GOT3 (cell line): ENCODE results near the gene TMEM179.

Experiments used
- DNase-seq: peaks from one replicate; lab custom pipeline; 2025; ENCODE audit warnings: mixed read lengths; lab: John Stamatoyannopoulos, UW

The TMEM179 gene

DNA sequence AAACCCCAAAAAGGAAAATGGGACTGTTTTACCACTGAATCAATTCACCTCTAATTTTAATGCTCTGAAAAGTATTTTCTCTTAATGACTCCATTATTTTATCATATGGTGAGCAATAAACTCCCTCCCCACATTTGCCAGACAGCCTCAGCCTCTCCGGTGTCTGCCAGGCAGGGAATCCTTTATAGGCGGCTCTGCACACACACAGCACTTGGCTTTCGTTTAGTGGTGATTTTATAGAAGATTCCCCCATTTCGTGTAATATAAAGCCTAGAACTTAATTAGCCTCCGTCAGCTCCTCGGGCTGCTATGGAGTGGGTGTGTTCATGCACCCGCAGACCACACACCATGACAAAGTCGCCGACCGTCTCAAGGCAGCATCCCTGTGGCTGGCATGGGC is 35.1 kb downstream of the TMEM179 start:
- DNase-seq, result no peak

DNA sequence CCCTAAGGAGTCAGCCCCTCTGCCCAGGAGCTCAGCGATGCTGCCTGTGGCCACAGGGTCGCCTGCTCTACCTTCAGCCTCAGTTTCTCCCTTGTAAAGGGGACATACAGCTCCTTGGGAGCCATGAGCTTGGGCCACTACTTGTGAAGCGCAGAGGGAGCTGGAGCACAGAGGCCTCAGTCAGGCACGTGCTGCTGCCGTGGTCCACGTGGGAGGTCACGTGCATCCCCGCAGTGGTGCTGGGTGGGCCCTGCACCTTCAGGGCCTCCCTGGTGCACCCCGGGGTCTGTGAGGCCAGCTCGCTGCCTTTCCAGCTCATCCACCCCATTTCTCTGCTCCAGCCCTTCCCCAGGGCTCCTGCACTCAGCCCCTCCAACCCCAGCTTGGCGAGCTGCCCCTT is 36.0 kb downstream of the TMEM179 start:
- DNase-seq, result no peak

DNA sequence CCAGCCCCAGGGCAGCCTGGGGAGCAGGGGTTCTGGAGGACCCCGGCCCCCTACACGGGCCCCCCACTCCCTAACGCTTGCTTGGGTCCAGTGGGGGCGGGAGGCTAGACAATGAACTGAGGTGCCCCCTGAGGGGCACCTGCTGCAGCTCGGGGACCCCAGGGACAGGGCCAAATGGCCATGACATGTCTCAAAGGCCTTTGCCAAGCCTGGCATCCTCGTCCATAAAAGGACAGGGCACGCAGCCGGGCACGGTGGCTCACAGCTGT is 36.7 kb downstream of the TMEM179 start:
- no peak for DNase-seq

DNA sequence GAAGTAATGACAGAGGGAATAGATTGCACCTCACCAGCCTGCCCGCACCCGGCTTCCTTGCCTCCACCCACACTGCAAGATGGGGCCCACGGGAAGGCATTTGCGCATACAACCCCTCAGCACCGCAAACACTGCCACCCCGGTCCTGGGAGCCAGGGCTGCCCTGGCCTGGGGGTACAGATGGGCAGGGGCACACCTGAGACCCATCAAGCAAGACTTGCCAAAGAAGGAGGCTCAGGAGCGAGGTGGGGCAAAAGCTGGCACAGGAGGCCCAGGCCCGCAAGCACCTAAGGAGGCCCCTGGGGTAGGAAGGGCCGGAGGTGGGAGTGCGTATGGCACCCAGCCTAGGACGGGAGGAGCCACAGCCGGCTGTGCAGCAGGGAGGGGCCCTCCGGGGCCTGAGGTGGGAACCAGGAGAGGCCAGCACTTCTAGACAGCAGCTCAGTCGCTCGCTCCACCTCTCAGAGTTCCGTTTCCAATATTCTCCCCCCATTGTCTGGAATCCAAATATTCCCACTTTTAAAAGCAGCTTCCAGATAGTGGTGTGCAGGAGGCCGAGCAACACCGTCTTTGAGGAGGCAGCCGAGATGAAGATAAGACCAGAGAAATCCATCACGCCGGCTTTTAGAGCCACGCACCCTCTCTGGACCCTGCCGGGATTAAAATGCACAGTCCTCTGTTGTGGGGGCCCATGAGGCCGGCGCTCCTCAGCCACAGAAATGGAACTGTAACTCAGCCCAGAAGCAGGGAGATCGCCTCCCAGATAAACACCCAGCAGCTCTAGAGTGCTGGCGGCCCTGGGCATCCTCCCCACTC is 37.2 kb downstream of the TMEM179 start:
- no peak for DNase-seq

DNA sequence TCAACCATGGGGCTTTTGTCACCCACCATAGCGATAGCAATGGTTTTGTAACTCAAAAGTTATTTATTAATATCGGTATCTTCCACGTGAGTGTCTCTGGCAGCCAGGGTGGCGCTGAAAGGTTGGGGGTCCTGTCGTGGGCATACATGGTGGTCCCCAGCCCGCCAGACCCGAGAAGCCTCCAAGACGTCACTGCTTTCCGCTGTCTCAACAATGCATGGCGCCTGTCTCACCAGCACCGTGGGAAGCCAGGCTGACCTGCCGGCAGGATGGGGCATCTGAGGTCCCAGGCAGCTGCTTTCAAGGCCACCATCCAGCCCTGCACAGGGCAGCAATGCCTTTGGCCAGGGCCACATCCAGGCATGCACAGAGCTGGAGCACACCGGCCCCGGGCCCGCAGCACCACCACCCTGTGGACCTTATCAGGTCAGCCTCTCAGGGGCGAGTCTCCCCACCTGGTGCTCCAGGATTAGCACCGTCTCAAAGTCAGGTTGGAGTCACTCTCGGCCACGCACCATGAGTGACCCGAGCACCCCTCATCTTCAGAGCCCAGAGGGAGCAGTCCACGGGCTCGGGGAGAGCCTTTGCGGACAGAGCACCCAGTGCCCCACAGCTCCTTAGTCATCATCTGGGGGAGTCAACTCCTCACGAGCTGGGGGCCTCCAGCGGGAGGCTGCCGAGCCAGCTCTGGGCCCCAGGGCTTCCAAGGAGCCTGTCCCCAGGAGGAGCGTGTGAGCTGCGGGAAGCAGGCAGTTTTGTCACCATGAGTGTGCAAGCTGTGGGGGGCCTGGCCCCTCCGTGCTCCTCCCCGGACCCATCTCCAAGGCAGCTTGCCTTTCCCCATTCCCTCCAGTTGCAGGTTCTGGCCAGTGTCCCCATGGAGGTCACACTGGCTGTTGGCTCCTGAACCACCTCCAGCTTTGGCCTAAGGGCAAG is 39.6 kb downstream of the TMEM179 start:
- DNase-seq, result no peak

DNA sequence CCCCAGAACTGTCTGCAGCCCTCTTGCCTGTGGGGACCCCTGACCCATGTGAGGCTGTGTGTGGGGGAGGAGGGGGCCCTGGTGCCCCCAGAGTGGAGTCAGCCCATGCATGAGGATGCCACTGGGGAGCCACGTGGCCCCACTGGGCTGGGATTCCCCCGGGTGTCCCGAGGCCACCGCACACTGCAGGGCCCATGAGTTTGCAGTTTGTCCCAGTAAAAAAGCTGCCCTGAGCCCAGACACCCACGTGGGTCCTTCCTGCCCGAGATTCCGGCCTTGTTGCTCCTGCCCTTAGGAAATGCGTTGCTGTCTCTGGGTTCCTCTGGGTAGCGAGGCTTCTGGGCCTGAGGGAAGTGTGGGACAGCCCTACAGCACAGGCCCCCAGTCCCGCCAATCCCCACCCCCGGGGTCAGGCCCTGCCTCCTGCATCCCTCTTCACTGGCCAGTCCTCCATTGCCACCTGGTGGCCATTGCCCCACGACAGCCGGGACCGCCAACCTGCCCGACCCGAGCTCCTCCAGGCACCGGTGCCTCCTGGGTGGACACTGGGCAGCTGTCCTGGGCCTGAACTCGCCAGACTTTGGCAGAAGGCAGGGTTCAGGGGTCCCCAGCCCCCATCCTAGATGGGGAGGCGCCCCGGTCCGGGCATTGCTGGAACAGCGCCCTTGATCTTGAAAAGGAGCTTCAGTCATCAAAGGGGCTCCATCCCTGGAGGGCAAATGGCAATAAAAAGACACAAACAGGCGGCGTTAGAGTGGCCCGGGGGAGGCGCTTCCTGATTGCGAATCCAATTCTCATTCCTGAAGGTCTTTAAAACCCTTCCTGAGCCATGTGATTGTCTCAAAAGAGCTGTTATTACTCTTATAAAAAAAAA is 40.6 kb downstream of the TMEM179 start:
- no peak for DNase-seq

DNA sequence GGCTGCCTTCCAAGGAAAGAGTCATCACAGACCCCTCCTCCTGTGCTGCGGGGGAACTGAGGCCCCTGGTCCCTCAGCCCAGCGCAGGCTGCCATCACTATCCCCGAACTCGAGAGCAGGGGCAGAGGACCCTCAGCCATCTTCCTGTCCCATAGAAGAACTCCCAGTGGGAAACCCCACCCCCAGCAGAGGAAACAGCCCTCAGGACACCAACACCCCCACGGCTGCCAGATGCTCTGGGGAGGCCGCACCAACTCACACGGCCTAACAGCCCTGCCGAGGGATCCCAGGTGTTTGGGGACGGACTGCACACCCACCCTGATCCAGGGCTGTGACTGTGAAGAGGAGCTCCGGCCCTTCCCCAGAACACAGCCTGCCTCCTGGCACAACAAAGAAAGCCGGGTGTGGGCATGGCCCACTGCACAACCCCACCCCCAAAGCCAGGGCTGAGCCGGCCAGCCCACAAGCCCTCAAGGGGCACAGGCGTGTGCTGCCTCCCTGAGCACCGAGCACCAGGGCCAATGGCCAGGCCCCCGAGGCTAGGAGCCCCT is 41.3 kb downstream of the TMEM179 start:
- no peak for DNase-seq

DNA sequence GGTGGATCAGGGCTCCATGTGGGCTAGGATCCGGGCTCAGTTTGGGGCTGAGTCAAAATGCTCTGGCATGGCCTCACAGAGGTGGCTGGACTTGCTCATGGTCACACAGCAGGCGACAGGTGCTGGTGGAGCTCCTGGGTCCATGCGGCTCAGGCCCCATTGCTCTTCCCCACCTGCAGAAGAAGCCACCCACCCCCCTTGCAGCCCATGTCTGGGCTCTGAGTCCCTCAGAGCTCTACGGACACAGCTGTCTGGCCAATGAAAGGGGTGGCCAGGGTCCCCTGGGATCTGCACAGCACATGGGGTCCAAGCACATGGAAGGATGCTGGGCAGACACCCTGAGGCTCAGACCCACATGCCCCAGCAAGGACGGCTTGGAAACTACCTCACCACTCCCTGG is 42.0 kb downstream of the TMEM179 start:
- DNase-seq, result no peak

DNA sequence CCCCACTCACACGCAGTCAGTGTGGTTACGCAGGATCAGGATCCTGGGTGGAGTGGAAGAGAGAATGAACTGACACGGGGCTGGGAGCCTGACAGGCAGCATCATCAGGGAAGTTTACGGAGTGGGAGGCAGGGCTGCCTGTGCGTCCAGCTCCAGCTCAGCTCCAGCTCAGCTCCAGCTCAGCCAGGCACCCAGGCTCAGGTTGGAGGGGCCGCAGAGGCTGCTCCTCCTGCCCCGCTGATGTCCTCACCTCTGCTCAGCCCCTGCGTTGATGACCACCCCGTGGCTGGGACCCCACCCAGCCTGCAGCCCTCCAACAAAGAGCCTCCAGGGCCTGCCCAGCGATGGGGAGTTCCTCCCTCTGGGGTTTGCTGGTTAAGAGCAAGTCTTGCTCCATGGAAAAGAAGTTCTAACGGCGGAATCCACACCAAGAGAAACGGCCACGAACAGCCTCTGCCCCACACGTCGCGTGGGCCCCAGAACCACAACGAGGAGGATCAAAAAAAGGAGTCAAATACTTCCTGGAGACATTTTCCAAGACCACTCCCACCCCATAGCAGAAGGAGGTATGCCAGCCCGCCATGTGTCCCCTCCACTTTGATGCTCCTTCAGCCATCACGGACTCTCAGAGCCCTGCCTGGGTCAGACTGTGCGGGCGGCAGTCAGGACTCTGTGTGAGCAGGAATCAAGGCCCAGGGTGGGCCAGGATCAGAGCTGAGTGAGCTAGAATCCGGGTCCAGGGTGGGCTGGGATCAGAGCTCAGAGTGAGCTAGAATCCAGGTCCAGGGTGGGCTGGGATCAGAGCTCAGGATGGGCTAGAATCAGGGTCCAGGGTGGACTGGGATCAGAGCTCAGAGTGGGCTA is 42.7 kb downstream of the TMEM179 start:
- DNase-seq, result no peak

DNA sequence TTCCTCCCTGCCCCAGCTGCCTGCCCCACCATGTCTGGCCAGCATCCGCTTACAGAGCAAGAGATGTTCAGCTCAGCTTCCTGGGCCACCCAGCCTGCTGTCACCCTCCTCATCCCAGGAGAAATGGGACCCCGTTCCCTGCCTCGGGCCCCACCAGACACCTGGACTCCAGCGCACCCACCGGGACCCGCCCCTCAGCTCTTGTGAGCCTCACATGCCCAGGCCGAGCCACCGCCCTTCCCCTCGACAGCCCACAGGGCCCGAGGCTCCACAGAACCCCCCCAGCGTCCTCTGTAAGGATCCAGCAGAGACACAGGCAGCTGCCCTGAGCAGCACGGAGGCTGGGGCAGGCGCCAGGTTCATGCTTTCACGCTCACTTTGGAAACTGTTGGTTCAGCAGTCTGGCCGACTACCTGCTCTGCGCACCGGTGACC is 43.4 kb downstream of the TMEM179 start:
- no peak for DNase-seq

DNA sequence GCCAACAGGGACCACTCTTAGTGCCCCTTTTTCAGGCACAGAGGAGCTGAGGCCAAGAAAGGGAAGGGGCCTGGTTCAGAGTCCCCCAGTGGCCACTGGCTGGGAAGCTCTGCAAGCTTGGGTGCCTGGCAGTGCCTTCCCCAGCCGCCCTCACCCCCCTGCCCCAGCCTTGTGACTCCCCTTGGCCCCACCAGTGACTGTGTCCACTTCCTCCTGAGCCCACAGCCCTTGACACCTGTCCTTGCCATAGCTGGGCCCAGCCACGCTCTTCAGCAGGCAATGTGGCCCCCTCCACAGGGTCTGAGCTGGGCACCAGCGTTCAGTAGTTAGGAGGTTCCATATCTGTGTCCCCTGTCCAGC is 44.0 kb downstream of the TMEM179 start:
- DNase-seq, result no peak

DNA sequence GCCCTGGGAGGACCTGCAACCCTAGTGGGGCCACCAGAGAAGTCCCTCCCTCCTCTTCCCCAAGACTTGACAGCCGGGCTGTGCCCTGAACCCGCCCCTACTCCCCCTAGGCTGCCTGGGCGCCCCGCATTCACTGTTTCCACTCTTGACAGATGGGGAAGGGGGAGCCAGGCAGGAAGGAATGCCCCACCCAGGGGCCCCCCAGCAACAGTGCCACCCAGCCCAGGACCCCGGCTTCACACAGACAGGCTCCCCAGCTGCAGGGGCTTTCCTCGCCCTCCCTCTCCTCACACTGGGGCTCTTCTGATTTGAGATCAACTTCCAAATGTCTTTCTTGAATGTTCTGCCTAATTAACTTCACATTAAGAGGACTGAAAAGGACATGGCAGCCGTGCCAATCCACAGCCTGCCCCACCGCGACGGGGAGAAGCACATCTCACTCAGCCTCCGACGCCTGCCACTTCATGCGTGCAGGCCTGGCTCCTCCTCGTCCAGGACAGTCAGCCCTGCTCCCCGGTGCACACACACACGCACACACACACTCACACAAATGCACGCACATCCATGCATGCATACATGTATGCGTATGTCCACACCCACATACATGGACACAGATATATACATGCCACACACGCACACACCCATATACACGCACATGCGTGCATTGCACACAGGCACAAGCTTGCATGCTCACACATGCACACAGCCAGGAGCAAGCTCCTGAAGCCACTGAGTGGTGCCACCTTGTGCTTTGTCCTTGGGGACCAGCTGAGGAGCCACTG is 44.6 kb downstream of the TMEM179 start:
- DNase-seq, result no peak

DNA sequence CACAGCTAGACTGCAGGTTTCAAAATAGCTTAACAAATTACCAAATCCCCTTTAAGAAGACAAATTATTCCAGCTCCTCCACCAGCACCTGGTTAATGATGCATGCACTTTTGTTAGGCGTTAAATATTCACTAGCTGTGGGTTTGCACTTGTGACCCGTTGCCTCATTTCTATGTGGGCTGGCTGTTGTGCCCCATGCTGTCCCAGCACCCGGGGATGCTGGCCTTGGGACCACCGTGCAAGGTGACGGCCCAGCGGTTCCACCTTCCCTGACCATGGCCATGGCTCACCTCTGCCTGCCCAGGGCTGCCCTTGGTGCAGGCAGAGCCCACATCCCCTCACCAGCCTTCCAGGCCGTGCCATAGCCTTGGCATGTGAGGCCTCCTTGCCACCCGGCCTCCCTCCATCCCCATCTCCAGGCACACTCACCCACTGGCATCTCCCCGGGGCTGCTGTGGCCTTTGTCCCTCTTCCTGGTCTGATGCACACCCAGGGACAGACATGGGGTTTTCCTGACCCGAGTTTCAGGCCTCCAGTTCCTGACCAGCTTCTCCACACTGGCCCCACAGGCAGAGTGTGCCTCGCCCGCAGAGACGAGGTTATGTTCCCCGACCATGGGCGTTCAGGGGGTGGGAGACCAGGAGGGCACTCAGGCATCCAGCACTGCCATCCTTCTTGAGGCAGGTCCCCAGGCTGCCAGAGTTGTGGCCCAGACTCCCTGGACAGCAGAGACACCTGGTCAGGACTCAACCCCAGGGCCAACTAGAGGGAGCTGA is 45.4 kb downstream of the TMEM179 start:
- no peak for DNase-seq

DNA sequence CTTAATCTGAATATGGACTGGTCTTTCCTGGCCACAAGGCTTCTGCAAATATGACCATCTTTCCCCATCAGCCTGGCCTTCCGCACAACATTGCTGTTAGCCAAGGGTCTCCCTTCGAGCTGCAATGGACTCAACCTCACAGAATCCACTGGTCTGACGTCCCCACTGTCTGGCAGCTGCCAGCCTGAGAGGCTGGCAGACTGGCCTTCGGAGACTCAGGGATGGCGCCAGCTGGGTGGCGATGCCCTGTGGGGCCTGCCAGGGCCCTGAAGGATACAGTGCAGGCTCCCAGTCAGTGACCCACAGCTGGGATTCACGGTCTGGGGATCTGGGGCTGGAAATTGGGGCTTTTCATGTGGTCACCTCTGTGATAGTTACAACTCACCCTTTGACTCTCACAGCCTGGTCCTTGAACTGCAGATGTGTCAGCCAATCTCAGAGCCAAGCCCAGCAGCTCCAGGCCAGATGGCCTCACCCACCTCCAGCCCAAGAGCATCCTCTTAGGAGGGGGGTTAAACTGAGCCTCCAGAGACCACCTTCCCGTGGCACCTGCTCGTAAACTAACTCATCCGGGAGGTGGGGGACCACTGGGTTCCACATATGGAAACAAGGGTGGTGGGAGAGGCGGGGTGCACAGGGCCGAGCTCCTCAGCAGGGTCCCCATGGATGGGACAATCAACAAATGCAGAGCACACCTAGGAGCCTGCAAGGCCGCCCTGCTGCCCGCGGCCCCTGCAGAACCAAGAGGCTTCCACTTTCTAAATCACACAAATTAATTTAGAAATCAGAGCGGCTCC is 46.1 kb downstream of the TMEM179 start:
- no peak for DNase-seq

DNA sequence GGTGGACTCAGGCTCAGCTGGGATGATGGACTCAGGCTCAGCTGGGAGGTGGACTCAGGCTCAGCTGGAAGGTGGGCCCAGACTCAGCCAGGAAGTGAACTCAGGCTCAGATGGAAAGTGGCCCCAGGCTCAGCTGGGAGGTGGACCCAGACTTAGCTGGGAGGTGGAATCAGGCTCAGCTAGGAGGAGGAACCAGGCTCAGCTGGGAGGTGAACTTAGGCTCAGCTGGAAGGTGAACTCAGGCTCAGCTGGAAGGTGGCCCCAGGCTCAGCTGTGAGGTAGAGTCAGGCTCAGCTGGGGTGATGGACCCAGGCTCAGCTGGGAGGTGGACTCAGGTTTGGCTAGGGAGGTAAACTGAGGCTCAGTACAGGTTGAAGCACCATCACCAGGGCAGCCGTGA is 46.8 kb downstream of the TMEM179 start:
- DNase-seq, result no peak

DNA sequence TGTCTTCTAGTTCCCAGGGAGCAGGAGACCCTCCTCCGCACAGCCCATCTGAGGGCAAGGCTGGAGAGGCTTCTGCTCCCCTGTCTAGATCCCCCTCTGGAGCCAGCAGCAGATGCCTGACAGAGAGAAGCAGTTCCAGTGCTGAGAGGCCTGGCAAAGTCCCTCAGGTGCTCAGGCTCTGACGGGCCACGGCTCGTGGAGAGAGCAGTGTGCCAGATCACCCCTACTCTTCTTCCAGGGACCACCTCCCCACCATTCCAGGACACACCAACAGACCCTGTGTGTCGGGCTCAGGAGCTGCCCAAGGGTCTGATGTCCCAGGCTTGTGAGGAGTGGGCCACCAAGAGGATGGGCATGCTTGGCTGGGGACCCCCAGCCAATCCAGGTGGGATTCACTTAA is 47.5 kb downstream of the TMEM179 start:
- no peak for DNase-seq

DNA sequence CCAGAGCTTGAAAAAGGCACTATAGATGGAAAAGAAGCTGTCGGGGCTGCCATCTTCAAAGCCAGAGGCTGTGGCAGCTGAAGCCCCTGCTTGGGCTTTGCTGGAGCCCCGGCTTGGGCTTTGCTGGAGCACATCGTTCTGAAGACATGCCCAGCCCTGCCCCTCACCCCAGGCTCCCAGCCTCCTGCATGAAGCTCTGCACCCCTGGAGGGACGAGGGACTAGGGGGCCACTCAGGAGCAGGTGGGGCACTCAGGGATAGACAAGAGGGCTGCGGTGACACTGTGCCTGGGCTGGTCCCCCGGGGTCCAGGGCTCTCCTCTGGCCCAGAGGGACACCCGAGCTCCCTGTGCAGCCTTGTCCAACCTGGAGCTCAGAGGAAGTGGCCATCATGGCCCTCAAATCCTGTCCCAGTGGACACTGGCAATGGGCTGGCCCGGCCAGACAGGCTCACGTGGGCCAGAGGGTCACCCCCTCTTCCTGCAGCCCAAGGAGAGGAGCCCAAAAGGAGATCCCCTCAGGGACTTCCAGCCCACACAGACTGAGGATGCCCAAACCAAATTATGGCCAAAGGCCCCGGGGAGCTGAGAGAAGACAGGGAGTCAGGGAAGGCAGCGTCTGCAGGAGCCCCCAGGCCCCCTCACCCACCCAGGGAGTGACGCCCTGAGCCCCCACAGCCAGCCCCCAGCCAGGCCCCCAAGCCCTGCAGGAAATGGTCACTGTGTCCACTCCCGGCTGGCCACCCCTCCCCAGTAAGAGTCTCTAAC is 48.1 kb downstream of the TMEM179 start:
- no peak for DNase-seq
